ENCODE results near the gene MOGAT2.

MOGAT2 gene

DNA sequence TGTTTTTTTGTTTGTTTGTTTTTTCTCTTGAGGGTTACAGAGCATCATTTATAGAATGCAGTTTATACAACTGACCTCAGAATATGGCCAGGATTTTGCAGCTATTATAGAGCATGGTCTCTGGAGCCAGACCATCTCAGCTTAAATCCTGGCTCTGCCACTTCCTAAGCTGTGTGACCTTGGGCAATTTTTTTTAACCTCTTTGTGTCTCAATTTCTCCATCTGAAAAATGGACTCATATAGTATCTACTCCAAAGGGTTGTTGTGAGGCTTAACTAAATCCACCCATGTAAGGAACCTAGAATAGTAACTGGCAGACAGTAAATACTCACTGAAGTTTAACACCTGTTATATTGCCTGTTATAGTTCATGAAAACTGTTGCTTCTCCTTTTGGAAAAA, 42.6 kb downstream of the MOGAT2 start:
- DNase-seq, result no peak

GRCh38 chr11:75760710-75761493, 43.3 kb downstream of the MOGAT2 start:
- no peak for DNase-seq

DNA sequence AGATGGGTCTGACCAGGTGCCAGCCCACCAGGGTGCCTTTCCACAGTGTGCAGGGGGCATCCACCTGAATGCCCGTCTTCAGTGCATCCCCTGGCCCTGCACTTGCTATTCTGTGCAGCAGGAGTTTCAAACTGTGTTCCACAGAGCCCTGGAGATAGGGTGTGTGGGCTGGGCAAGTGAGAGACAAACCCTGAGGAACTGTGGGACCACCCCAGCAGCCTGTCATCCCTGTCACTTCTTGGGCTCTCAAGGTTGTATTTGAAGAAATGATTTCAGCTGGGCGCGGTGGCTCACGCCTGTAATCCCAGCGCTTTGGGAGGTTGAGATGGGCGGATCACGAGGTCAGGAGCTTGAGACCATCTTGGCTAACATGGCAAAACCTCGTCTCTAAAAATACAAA, 44.5 kb downstream of the MOGAT2 start:
- DNase-seq, result no peak

DNA sequence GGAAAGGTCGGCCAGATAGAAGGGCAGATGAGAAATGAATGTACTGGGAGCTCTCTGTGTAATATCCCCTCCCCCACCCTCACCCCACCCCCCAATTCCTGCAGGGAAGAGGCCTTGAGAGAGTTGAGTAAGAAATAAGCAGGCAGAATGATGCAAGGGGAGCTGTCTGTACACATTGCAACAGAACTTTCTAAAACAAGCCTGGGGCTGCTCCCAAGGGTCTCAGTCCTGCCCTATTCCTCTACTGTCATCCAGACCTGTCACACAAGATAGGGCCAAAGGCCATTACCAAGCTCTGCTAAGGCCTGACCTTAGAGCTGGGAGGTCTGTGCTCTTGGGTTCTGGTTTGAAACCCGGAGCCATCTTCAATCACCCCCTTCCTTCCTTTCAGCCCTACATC, 45.2 kb downstream of the MOGAT2 start:
- no peak for DNase-seq

DNA sequence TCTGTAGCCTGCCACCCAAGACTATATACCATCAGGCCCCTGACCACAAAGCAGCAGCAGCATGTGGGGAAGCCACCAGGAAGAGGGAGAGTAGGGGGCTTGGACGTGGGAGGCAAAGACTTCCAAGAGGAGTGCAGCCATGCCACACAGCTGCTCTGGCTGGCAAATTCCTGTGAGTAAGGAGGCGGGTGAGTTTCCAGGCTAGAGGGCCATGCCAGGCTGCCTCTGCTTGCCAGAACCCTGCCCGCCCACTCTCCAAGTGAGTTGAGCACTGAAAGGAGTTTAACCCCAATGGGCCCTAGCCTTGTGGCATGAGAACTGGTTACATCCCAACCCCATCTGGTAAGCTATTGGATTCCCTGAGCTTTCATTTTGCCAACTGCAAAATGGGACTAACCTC, 46.2 kb downstream of the MOGAT2 start:
- no peak for DNase-seq

DNA sequence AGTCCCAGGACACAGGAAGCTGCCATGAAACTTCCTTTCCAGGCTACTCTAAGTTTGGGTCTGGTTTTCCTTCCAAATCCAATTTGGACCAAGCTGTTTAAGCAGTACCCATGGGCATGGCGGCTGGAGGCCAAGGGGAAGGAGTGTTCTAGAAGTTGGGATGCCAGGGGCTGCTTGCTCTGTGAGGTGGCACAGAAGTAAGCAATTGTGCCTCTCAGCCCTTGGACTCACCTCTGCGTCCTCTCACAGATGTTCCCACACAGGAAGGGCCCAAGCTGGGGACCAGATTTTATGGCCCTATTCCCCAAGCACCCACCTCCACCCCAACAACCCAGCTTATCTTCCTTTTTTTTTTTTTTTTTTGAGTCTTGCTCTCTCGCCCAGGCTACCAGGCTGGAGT, 47.5 kb downstream of the MOGAT2 start:
- no peak for DNase-seq

DNA sequence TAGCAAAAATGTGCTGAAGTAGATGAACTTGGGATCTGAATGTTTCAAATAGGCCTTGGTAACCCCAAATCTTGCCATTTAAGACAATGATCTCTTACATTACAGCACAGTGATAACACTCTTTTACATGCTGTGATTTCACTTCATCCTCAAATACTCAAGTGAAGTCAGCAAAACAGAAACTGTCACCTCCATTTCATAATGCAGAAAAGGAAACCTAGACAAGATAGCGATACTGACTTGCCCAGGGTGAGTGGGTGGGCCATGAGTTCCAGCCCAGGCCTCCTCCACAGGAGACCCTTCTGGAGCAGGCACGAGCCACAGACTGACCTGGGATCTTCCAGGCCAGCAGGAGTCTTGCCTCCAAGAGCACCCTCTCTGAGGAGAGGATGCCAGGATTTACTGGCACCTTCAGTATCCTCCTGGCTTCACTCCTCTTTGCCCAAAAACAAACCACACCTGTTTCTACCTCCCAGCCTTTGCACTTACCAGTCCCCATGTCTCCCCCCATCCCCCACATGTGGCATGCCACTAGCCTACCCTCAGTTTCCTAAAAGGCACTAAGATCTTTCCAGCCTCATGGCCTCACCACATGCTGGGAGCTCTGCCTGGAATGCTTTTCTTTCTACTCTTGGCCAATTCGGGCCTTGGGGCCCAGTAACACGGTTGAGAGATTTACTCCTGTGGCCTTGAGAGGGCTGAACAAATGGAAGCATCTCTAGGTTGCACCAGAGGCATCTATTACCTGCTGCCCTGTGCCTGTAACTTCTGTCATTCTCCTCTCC, 49.0 kb downstream of the MOGAT2 start:
- DNase-seq, result no peak

- no peak for DNase-seq
These were observed 49.6 kb downstream of the MOGAT2 start for GRCh38 chr11:75767228-75767572.

DNA sequence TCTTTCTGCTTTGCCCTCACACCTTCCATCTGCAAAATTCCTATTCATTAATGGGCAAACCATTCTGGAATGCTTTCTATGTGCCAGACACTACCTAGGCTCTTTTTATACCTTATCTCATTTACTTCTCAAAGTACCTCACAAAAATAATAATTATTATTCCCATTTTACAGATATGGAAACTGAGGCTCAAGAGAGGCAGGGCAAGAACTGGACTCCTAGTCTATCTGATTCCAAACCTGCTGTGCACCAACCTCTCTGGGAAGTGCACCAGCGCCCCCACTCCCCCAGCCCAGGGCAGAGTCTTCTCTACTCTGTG, 50.1 kb downstream of the MOGAT2 start:
- DNase-seq, result no peak

GRCh38 chr11:75768112-75768908, 50.7 kb downstream of the MOGAT2 start, which contains the start of gene DGAT2:
TSS of gene DGAT2 (plus strand) at chr11:75768778. CDS start at chr11:75768992, 214 bp downstream.
- DNase-seq, result peak; percentile 73

DNA sequence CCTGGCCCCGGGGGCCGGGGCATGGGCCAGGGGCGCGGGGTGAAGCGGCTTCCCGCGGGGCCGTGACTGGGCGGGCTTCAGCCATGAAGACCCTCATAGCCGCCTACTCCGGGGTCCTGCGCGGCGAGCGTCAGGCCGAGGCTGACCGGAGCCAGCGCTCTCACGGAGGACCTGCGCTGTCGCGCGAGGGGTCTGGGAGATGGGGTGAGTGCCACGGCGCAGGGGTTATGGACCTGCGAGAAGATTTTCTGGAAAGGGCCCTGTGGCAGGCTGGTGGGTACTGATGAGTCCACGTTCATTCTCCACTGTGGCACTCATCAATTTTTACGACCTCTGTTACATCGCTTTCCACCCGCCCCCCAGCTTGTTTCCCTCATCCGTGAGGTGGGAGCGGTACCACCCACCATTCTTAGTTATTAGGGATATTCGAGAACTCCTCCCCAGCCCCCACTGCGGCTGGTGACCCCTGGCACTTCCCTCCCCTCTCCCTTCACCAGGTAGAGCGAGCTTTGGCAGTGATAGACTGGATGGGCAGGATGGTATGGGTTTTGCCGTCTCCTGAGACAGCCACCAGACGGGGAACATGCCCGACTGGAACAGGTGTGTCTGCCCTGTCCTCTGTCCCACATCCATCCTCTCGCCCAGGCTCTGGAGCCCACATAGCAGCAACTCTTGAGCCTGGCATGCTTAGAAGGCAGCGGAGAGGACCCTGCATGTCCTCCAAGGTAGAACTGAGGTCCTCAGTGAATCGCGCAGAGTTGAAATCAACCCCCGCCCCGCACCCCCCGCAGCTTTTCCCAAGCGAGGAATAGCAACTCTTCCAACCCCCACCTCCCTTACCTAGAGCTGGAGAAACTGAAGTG, 51.5 kb downstream of the MOGAT2 start:
- DNase-seq, result no peak

DNA sequence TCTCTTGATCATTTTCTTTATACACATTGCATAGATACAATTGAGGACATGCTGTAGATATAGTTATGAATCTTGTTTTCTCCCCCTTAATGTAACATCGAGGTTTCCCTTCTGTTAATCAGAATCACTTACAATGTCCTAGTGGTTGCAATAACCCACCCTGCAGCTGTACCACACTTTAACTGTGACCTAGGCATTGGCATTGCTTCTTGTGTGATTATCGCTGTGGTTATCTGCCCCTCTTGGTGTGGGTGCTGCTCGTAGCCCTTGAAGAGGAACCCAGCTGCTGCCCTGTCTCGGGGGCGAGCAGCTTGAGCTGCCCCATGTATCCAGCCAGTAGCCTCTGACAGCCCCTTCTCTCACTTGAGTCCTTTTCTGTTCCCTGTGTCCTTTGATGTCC, 52.5 kb downstream of the MOGAT2 start:
- no peak for DNase-seq

GRCh38 chr11:75771646-75772410, 54.2 kb downstream of the MOGAT2 start:
- DNase-seq, result no peak

GRCh38 chr11:75773595-75774353, 56.1 kb downstream of the MOGAT2 start:
- DNase-seq, result no peak

DNA sequence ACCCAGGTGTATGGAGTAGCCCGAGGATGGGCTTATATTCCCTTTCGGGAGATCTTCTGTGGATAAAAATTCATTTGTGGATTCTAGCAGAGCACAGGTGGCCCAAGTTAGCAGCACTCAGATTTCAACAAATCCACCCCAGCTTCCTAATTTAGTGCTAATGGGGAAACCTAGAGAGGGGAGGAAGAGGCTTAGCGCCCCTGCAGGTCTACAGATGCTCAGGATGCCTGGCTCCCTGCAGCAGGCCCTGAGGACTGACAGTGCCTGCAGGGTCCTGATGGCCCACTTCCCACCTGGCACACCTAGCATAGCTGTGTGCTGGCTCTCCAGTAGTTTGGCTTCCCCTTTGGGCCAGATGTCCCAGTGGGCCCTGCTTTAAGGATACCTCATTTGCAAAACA, 57.4 kb downstream of the MOGAT2 start:
- no peak for DNase-seq

DNA sequence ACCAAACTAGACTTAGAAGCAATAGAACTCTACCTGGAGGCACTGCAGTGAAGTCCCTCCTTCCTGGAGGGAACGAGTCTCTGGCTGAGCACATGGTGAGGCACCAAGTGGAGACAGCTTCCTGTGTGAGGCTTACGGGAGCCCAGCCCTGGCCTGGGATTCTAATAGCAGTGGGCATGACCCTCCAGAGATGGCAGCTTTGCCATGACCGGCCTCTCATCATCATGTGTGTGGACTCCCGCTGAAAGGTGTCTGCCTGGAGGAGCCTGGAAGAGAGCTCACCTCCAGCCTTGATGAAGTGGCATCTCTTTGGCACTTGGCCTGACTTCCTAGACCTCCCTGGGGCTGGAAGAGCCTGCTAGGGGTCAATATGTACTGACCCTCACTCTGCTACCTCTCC, 58.9 kb downstream of the MOGAT2 start:
- no peak for DNase-seq

DNA sequence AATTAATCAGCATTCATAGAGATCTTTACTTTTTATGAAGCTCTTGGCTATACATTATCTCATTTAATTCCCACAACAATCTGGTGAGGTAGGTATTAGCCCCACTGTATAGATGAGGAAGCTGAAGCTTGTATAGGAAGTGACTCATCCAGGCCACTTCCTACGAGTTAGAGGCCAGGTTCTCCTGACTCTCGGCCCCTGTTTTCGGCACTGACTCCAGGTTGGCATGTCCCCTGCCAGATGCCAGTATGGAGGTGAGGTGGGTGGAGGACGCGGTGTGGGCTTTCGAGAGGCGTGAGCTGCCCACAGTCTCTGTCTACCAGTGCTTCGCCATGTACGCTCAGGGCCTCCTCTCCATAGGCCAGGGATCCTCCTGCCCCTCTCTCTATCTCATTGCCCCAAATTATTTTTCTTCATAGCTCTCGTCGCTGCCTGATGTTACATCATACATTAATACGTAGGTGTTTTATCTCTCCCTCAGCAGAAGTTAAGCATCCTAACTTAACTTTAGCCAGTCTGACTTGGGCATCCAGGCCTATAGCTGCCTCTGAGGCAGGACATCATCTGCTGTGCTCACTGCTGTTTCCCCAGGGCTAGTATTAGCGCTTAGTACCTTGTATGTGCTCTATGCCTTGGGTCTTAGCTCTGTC, 59.9 kb downstream of the MOGAT2 start:
- DNase-seq, result no peak

- no peak for DNase-seq
These were observed 61.3 kb downstream of the MOGAT2 start for GRCh38 chr11:75778962-75779361.

GRCh38 chr11:75779960-75780359, 62.3 kb downstream of the MOGAT2 start:
- no peak for DNase-seq

GRCh38 chr11:75780888-75781287, 63.2 kb downstream of the MOGAT2 start:
- DNase-seq, result no peak

- DNase-seq, result no peak
These were observed 63.7 kb downstream of the MOGAT2 start for GRCh38 chr11:75781296-75781695.

Measured in DMS153 (cell line).